A549 treated with DMSO at 1 μM for 4 hours (cell line): ENCODE results near the gene C16orf92. TPM values are rescaled to one million over a fixed set of nuclear protein-coding genes. Genes with fewer than 3 reads are reported as not detected.

ENCODE experiments used
- total RNA-seq: library from RNA; stranded (reverse); fragments of 200-300 nt; extraction: Qiagen RNA extraction; gene quantifications from 5 replicates; pipeline ENCODE4 v1.2.3, GENCODE V29; 2022; ENCODE audit warnings: low read depth

C16orf92 gene, protein sequence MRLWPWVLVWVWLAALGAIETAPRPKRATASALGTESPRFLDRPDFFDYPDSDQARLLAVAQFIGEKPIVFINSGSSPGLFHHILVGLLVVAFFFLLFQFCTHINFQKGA
- total RNA-seq: not detected in 5 replicates

DNA sequence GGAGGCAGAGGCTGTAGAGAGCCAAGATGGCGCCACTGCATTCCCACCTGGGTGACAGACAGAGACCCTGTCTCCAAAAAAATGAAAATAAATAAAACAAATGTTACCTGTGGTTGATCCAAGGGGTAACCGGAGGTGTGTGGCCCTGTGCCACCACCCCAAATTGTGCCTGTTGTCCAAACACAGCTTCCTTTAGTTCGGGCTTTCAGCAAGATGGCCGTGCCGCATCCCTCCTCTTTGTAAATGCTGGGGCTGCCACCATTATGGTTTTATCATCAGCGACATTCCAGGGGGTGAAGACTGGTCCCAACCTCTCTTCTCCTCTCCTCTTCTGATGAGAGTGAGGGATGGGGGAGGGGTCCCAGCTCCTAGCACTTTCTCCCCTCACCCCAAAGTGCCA is at the start of gene C16orf92:
Gene C16orf92 (plus strand): TSS at position 312 of the 400 bp plus-strand sequence. CDS start 143 bp downstream, outside the sequence.

GRCh38 chr16:29973384-29974246 is 49.4 kb upstream of the C16orf92 start, which contains the start of gene TAOK2:
Gene TAOK2, plus strand, starts transcription at chr16:29973868. Its CDS starts 3,905 bp downstream, at chr16:29977773.

DNA sequence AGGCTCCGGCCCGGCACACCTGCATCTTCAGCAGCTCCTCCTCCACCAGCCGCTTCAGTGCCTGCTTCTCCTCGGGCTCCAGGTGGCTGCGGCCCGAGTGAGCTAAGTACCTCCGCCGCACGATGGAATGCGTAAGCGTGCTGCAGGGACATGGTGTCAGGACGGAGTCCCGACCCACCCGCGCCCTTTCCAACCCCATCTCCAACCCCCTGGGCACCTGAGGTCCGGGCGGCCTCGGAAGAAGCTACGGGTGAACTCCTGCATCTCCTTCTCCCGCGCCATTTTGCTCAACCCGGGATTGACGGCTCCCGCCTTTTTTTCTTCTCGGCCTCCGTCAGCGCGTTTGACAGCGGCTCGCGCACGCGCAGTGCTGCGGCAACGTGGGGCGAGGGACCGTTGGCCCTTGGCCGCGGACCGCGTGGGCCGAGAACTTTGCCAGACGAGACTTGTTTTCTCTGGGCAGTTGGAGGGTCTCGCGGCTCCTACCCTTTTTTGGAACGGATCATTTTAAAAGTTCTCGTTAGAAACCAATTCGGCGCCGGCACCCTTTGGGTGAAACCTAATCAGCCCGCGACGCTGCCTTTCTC is 27.6 kb upstream of the C16orf92 start, which contains the start of gene HIRIP3:
Gene HIRIP3 (minus strand): TSS at position 294 of the 587 bp plus-strand sequence. CDS start 12 bp downstream, at position 282.

GRCh38 chr16:29995911-29996765 is 26.9 kb upstream of the C16orf92 start, which contains the start of gene INO80E:
Gene INO80E, plus strand, starts transcription at chr16:29996241. Its CDS starts 70 bp downstream, at chr16:29996311.

GRCh38 chr16:30010844-30011713 is 11.9 kb upstream of the C16orf92 start, which contains the start of gene DOC2A:
Gene DOC2A, minus strand, starts transcription at chr16:30011027. Its CDS starts 805 bp downstream, at chr16:30010222.

GRCh38 chr16:30030841-30031413 is 7.9 kb downstream of the C16orf92 start, which contains the start of gene TLCD3B:
Gene TLCD3B, minus strand, starts transcription at chr16:30031271. Its CDS starts 744 bp downstream, at chr16:30030527.

GRCh38 chr16:30065102-30065942 is 42.3 kb downstream of the C16orf92 start, which contains the start of gene ALDOA:
Gene ALDOA, plus strand, starts transcription at chr16:30065760. Its CDS starts 1,138 bp downstream, at chr16:30066898.

Other genes starting within 250 kb of the C16orf92 start
- not detected in 5 replicates for gene ZG16, start 244.9 kb upstream of the C16orf92 start, total RNA-seq
- gene KIF22, start 232.4 kb upstream of the C16orf92 start, total RNA-seq: 87.1 to 102 TPM (median 95.2 TPM) in 5 replicates
- 180 to 210 TPM (median 192 TPM) in 5 replicates for gene MAZ, start 216.7 kb upstream of the C16orf92 start, total RNA-seq
- gene PRRT2, start 211.0 kb upstream of the C16orf92 start, total RNA-seq: 0.30 to 0.43 TPM (median 0.34 TPM) in 5 replicates
- 36.8 to 51.9 TPM (median 45.4 TPM) in 5 replicates for gene PAGR1, start 207.0 kb upstream of the C16orf92 start, total RNA-seq
- 116 to 134 TPM (median 120 TPM) in 5 replicates for gene MVP, start 202.7 kb upstream of the C16orf92 start, total RNA-seq
- 73.6 to 101 TPM (median 98.3 TPM) in 5 replicates for gene CDIPT, start 160.0 kb upstream of the C16orf92 start, total RNA-seq
- 20.8 to 24.4 TPM (median 21.7 TPM) in 5 replicates for gene SEZ6L2, start 123.6 kb upstream of the C16orf92 start, total RNA-seq
- gene ASPHD1, start 122.7 kb upstream of the C16orf92 start, total RNA-seq: 23.0 to 29.4 TPM (median 26.9 TPM) in 5 replicates
- 15.4 to 21.6 TPM (median 19.2 TPM) in 5 replicates for gene KCTD13, start 97.0 kb upstream of the C16orf92 start, total RNA-seq
- 91.6 to 102 TPM (median 95.7 TPM) in 5 replicates for gene TMEM219, start 61.1 kb upstream of the C16orf92 start, total RNA-seq
- 31.2 to 38.4 TPM (median 34.6 TPM) in 5 replicates for gene TAOK2, start 49.3 kb upstream of the C16orf92 start, total RNA-seq
- 13.2 to 17.1 TPM (median 14.0 TPM) in 5 replicates for gene HIRIP3, start 27.6 kb upstream of the C16orf92 start, total RNA-seq
- gene INO80E, start 27.0 kb upstream of the C16orf92 start, total RNA-seq: 99.8 to 115 TPM (median 105 TPM) in 5 replicates
- 1.5 to 3.0 TPM (median 2.6 TPM) in 5 replicates for gene DOC2A, start 12.2 kb upstream of the C16orf92 start, total RNA-seq
- gene TLCD3B, start 8.1 kb downstream of the C16orf92 start, total RNA-seq: 0.31 to 0.68 TPM (median 0.43 TPM) in 5 replicates
- gene ALDOA, start 42.6 kb downstream of the C16orf92 start, total RNA-seq: 1,690 to 2,030 TPM (median 1,847 TPM) in 5 replicates
- gene PPP4C, start 52.8 kb downstream of the C16orf92 start, total RNA-seq: 123 to 149 TPM (median 135 TPM) in 5 replicates
- 0.20 to 0.45 TPM (median 0.25 TPM) in 5 replicates for gene TBX6, start 68.7 kb downstream of the C16orf92 start, total RNA-seq
- 6.7 to 11.1 TPM (median 8.9 TPM) in 5 replicates for gene YPEL3, start 73.0 kb downstream of the C16orf92 start, total RNA-seq
- 1.5 to 2.8 TPM (median 2.0 TPM) in 5 replicates for gene GDPD3, start 90.3 kb downstream of the C16orf92 start, total RNA-seq
- 33.7 to 37.8 TPM (median 36.7 TPM) in 5 replicates for gene MAPK3, start 100.0 kb downstream of the C16orf92 start, total RNA-seq
- gene CORO1A, start 160.4 kb downstream of the C16orf92 start, total RNA-seq: 2.9 to 4.0 TPM (median 3.5 TPM) in 5 replicates
- 163 to 214 TPM (median 202 TPM) in 5 replicates for gene BOLA2B, start 170.5 kb downstream of the C16orf92 start, total RNA-seq
- 6.8 to 22.9 TPM (median 9.4 TPM) in 5 replicates for gene SLX1A, start 170.7 kb downstream of the C16orf92 start, total RNA-seq
- 5.6 to 13.9 TPM (median 9.3 TPM) in 5 replicates for gene SULT1A3, start 176.1 kb downstream of the C16orf92 start, total RNA-seq
- 0.66 to 3.2 TPM (median 3.0 TPM) in 5 replicates for gene NPIPB13, start 225.3 kb downstream of the C16orf92 start, total RNA-seq